ENCODE data around the gene ULK1.

DNA sequence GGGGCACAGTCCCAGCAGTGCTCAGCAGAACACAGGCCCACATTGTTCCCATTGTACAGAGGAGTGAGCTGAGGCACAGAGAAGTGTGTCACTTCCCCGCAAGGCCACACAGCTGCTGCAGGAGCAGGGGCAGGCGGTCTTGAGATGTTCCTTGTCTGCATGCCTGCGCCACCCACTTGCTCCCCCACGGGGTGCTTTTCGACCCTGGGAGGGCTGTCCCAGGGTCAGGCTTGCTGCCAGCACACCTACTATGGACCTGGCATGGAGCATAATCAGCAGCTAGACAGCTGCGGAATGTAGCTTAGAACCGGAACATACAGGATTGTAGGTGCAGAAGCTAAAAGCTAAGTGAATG lies 47.5 kb downstream of the ULK1 start:
- TF ChIP-seq, protein P1, sequence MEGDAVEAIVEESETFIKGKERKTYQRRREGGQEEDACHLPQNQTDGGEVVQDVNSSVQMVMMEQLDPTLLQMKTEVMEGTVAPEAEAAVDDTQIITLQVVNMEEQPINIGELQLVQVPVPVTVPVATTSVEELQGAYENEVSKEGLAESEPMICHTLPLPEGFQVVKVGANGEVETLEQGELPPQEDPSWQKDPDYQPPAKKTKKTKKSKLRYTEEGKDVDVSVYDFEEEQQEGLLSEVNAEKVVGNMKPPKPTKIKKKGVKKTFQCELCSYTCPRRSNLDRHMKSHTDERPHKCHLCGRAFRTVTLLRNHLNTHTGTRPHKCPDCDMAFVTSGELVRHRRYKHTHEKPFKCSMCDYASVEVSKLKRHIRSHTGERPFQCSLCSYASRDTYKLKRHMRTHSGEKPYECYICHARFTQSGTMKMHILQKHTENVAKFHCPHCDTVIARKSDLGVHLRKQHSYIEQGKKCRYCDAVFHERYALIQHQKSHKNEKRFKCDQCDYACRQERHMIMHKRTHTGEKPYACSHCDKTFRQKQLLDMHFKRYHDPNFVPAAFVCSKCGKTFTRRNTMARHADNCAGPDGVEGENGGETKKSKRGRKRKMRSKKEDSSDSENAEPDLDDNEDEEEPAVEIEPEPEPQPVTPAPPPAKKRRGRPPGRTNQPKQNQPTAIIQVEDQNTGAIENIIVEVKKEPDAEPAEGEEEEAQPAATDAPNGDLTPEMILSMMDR (IDR thresholded peaks at IDR 0.05): no peak
- TF ChIP-seq ZFX (IDR thresholded peaks at IDR 0.05; ENCODE audit: borderline replicate concordance): no peak
